CD4-positive, alpha-beta T cell treated with Interleukin-17A for 1 hour (primary cell): ENCODE measurements around the gene AHNAK.
A peak's percentile ranks its signal among the peaks of the same experiment; 100 is the strongest.
"Not testable (repeated sequence)": the region's sequence is repeated elsewhere in the genome, so short reads cannot be mapped to it uniquely, and the experiment has no call there.

ENCODE experiments used
- DNase-seq: peaks from one replicate; pipeline ENCODE4 v3.0.0-alpha.2; 2020

AHNAK gene

DNA sequence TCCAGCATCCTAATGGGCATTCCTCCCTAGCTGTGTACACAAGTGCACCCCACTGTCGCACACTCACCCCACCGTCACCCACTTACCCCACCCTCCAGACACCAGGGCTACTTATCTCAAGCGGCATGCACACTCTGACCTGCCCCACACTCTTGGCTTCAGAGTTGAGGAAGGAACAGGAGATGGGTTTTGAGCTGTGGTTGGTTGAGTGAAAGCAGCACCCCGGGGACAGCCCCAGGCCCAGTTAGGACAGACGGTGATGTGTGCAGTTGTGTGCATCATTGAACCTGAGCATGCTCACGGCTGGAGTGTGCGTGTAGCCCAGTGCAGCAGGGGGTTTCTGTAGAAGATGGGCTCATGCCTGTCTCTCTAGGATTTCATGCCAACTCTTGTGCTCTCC, 32.5 kb downstream of the AHNAK start:
- peak; percentile 45 for DNase-seq

- peak; percentile 48 for DNase-seq
Observed at GRCh38 chr11:62513626-62514025, 33.0 kb downstream of the AHNAK start.

GRCh38 chr11:62512961-62513360, 33.6 kb downstream of the AHNAK start:
- DNase-seq = peak; percentile 32

- DNase-seq = no peak
Observed at GRCh38 chr11:62508336-62509058, 38.1 kb downstream of the AHNAK start.

GRCh38 chr11:62507125-62507422, 39.5 kb downstream of the AHNAK start:
- DNase-seq = no peak

DNA sequence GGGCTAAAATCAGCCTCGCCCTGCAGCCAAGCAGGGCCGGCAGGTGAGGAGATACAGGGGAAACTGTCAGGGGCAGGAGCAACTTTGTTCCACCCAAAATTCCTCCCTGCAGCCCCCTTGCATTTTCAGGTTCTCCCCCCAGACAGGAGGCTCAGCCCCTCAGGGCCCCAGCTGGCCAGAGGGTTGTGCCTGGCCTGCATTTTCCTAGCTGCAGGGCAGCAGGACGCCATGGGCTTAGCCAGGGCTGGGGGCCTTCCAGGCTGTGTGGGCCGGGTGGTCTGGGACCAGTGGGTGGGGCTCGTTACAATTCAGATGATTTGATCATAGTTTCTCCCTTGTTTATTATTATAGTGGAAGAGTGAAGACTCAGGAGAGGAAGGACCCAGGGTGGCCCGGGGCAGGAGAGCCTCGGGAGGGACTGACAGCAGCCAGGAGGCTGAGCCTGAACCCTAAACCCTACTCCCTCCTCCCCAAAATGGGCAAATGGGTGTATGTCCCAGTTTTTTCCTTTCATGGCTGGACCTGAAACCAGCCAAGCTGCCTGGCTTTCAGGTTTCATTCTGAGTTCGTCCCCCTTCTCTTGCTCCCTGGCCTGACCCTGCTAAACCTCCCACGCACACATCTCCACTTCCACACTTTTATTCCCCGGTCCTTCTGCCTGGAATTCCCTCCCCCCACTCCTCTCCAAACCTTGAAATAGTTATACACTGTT, 40.0 kb downstream of the AHNAK start:
- DNase-seq = no peak

DNA sequence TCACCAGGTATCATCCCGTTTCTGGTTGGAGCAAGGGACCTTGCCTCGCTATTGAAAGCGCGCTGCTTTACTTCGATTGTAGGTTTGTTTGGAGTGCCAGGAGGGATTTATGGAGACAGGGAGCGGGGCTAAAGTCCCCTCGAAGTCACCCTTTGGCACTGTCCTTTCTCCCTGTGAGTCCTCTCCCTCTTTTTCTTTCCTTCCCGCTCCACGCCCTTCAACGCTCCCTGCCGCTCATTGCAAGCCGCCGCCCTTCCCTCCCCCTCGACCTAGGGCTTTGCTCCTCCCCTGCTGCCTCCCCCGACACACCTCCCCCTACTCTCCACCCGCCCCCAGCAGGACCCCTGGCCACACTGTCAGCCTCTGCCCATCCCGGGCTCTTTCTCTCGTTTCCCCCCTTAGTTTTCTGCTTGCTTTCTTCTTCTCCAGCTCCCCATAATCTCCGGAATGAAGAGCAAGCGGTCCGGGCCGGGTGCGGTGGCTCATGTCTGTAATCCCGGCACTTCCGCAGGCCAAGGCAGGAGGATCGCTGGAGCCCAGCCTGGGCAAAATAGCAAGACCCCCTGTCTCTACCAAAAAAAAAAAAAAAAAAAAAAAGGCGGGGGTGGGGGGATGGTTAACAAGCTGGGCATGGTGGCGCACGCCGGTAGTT, 41.0 kb downstream of the AHNAK start:
- DNase-seq = no peak

DNA sequence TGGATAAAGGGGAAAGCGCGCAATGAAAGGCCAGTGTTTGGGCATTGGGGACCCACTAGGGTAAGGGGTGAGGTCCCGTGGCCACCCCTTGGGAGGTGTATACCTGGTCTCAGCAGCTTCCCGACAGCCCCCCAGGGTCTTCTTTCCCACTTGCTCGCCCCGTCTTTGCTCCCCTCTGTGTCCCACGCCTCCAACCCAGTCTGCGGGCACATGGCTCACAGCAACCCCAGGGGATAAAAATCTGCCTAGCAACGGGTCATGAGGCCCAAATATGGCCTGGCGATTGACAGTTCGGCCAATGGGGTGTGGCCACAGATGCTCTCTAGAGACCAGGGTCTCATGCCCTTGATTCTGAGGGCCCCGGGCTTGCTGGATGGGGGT, 41.6 kb downstream of the AHNAK start:
- DNase-seq = no peak

GRCh38 chr11:62504158-62504973, 42.2 kb downstream of the AHNAK start:
- no peak for DNase-seq

- no peak for DNase-seq
Observed at GRCh38 chr11:62502030-62502730, 44.4 kb downstream of the AHNAK start.

- no peak for DNase-seq
Observed at GRCh38 chr11:62501432-62501891, 45.1 kb downstream of the AHNAK start.

- no peak for DNase-seq
Observed at GRCh38 chr11:62500650-62501030, 46.0 kb downstream of the AHNAK start.

GRCh38 chr11:62499944-62500649, 46.5 kb downstream of the AHNAK start:
- DNase-seq = no peak

GRCh38 chr11:62499311-62499943, 47.2 kb downstream of the AHNAK start:
- not testable (repeated sequence) for DNase-seq

DNA sequence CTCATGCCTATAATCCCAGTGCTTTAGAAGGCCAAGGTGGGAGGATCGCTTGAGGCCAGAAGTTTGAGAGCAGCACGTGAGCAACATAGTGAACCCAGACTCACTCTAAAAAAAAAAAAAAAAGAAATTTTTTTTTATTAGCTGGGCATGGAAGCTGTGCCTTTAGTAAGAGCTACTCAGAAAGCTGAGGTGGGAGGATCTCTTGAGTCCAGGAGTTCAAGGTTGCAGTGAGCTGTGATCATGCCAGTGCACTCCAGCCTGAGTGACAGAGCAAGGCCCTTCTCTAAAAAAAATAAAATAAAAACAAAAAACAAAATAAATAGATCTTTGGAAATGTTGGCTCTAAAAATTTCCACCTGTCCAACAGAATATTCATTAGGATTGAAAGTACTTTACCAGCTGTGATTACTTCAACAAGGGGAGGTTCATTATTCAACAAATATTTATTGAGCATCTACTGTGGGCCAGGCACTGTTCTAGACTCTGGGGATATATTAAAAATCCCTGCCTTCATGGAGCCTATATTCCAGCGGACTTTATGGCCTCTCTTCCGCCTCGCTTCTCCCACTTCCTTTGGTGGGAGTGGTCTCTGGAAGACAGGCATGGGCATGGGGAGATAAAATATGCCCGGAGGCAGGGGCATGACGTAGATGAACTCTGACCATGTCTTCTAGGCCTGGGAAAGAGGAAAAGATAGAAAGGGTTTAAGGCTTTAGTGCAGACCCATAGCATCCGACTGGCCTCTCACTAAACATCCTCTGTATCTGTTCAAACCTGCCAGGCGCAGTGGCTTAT, 47.9 kb downstream of the AHNAK start:
- DNase-seq = no peak

DNA sequence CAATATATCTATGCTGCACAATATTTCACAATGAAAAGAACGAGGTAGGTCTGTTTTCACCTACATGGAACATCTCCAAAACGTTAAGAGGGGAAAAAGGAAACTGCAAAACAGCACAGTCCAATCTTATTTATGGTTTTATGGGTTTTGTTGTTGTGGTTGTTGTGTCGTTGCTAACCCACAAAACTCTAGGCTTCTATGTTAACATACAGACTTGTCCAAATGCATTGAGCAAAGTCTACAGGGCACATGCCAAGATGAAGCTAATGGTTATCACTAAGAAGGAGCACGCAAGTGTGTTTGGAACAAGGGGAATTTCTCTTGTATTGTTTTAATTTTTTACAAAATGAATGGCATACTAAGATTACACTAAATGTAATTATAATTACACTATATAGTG, 48.6 kb downstream of the AHNAK start:
- DNase-seq = no peak

DNA sequence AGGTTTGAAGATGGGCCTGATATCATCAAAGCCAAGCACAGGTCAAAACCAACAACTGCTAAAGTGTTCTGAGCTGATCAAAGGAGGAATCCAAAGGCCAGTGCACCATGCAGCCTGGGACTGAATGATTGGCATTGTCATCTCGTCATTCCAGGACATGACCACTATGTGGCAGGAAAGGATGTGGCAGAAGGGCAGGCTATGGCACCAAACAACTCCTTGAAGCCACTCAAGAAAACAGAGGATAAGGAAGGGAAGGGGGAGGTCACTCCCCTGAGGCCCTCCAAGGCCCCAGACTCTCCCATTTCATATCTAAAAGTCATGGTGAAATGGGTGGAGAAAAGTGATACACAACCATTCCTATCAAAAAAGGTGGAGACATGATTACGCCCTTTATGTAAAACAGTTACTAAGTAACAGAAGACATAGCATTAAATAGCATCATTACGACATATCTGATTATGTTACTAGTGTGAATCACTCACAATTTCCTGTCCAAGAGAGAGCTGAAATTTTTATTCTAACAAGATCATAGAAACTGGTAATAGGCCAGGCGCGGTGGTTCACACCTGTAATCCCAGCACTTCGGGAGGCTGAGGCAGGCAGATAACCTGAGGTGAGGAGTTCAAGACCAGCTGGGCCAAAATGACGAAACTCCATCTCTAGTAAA, 49.3 kb downstream of the AHNAK start:
- DNase-seq = peak; percentile 38

DNA sequence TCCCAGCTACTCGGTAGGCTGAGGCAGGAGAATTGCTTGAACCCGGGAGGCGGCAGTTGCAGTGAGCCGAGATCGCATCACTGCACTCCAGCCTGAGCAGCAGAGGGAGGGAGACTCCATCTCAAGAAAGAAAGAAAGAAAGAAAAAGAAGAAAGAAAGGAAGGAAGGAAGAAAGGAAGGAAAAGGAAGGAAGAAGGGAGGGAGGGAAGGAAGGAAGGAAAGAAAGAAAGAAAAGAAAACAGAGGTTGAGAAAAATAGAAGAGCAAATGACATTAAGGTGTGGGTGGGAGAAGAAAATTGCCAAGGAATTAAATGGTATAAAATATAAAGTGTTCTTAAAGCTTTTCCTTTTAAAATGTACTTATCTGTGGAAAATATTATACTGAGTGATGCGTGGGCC, 49.9 kb downstream of the AHNAK start:
- DNase-seq = no peak

- no peak for DNase-seq
Observed at GRCh38 chr11:62494246-62494645, 52.4 kb downstream of the AHNAK start.

- no peak for DNase-seq
Observed at GRCh38 chr11:62493801-62494200, 52.8 kb downstream of the AHNAK start.
